ENCODE results near the gene ARHGAP28. TPM values are rescaled to one million over a fixed set of nuclear protein-coding genes. Genes with fewer than 3 reads are reported as not detected.

ARHGAP28 gene
- total RNA-seq, 2 donors from 2014 or later = 20.3 to 22.6 TPM

DNA sequence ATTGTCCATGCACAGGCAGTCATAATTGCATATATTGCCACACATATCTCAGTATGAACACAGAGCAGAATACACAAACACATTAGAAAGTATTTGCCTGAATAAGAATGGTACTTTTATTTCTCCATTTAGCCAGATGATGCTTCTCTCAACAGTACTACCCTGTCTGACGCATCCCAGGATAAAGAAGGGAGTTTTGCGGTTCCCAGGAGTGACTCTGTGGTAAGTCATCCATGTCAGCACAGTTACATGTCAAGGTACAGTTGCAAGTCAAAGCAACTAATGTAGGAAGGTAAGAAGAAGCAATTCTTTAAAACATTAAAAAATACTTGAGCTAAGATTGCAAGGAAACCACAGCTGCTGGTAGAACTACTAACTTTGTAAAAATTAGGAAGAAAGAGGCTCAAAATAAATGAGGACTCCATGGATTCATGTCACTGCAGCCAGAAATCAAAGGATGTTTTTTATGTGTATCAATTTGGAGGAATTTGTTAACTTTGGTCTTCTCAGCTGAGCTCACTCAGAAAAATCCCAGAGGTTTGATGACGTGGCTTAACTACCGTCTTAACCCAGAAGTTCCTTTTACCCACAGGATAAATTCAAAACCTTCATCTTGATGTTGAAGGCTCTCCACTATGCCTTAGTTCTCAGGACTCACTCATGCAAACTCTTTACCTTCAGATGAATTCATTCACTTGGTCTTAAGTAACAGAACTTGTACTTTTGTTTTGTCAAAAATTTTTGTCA, 130.3 kb downstream of the ARHGAP28 start:
- no peaks in the 10 kb centered on the region for H3K4me1 ChIP-seq (replicated peaks)
- intact Hi-C loops (cut with DNase I) = no loop called here
- DNase-seq (ENCODE audit: low spot score) = no peak
- WGBS = 98% methylated on average over 4 of the region's 4 CpGs
- H3K36me3 ChIP-seq = no peaks in the 10 kb centered on the region
- no peaks in the 10 kb centered on the region for H3K27me3 ChIP-seq (replicated peaks; ENCODE audit: insufficient read depth)
- no peak overlapping the region for H3K27ac ChIP-seq
- H3K4me3 ChIP-seq = no peak overlapping the region
- H3K9me3 ChIP-seq = no peaks in the 10 kb centered on the region
- TF ChIP-seq, protein P1, sequence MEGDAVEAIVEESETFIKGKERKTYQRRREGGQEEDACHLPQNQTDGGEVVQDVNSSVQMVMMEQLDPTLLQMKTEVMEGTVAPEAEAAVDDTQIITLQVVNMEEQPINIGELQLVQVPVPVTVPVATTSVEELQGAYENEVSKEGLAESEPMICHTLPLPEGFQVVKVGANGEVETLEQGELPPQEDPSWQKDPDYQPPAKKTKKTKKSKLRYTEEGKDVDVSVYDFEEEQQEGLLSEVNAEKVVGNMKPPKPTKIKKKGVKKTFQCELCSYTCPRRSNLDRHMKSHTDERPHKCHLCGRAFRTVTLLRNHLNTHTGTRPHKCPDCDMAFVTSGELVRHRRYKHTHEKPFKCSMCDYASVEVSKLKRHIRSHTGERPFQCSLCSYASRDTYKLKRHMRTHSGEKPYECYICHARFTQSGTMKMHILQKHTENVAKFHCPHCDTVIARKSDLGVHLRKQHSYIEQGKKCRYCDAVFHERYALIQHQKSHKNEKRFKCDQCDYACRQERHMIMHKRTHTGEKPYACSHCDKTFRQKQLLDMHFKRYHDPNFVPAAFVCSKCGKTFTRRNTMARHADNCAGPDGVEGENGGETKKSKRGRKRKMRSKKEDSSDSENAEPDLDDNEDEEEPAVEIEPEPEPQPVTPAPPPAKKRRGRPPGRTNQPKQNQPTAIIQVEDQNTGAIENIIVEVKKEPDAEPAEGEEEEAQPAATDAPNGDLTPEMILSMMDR (IDR thresholded peaks at IDR 0.05) = no peak
- TF ChIP-seq POLR2A (IDR thresholded peaks at IDR 0.05) (no peak), POLR2AphosphoS5 (IDR thresholded peaks at IDR 0.05) (no peak)

DNA sequence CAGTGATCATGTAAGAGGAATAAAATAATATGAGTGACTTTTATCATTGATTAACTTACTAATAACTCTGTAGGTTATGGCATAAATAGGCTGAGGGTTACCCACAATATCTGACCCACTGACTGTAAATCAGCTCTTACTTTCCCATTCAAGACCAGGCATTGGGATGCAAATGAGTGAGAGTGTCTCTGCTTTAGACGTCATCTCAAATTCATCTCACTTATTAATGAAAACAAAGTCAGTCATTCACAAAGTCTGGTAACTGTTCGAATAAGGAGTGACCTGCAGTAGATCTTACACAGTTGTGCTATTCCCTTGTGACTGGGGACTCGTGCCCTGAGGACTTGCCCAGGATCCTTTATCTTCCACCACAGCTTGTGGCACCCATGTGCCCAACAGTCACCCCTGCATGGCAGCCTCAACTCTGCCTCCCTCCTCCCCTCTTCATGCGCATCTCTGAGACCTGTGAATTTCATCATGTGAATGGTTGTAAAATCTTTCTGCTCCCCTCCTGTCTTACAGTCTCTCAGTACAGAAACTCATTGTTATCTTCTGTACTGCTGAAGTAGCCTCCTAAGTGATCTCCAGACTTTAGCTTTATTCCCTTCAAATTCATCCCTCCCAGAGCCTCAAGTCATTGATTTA, 131.4 kb downstream of the ARHGAP28 start:
- 83% methylated on average over 4 of the region's 4 CpGs for WGBS
- no peak for TF ChIP-seq POLR2AphosphoS5 (IDR thresholded peaks at IDR 0.05)
- TF ChIP-seq, protein P1 (IDR thresholded peaks at IDR 0.05) = no peak
- TF ChIP-seq POLR2A (IDR thresholded peaks at IDR 0.05) = no peak
- intact Hi-C loops (cut with DNase I) = no loop called here
- H3K27me3 ChIP-seq (replicated peaks; ENCODE audit: insufficient read depth) = no peaks in the 10 kb centered on the region
- no peak for DNase-seq (ENCODE audit: low spot score)
- no peaks in the 10 kb centered on the region for H3K36me3 ChIP-seq
- no peak overlapping the region for H3K27ac ChIP-seq
- H3K4me1 ChIP-seq (replicated peaks) = no peaks in the 10 kb centered on the region
- no peak overlapping the region for H3K4me3 ChIP-seq
- no peaks in the 10 kb centered on the region for H3K9me3 ChIP-seq

DNA sequence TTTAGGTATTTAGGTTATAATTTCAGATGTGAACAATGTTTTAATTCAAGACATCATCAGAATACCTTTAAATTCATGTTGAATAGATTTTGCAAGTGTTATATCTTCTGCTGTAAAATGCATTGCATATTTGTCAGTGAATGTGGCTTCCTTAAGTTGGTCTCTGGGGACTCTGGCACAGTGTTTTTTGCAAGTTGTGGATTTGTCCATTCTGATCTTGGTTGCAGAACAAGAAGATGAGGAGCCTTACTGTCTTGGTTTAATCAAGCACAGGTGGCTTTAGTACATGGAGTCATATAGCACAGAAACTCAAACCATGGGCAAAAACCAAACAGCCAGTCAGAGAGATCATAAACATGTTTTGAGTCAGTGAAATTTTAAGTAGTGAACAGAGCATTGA, 135.7 kb downstream of the ARHGAP28 start:
- no peaks in the 10 kb centered on the region for H3K27me3 ChIP-seq (replicated peaks; ENCODE audit: insufficient read depth)
- intact Hi-C loops (cut with DNase I) = no loop called here
- no peak for TF ChIP-seq POLR2A (IDR thresholded peaks at IDR 0.05)
- TF ChIP-seq, protein P1 (IDR thresholded peaks at IDR 0.05) = no peak
- TF ChIP-seq POLR2AphosphoS5 (IDR thresholded peaks at IDR 0.05) = no peak

DNA sequence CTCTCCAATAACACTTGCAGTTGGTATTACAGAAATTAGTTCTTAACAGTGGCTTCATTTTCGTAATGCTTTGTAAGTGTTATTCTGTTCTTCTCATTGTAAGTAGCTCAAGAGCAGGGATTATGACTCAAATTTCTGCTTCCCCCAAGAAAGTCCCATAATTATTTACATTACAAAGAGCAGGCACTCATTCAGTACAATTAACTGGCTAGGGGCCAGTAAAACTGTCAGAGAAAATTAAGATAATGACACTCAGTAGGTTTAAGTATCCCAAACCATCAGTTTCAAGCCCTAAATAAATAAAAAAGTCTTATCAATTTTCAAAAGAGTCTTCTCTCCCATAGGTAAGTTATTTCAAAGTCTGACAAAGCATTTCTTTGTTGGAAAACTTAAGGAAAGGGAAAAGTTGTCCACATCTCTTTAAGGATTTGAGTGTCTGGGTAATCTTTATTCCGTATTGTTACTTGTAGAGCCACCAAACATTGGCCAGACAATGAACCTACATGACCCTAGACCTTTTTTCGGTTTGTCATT, 137.1 kb downstream of the ARHGAP28 start:
- no peak for DNase-seq (ENCODE audit: low spot score)
- WGBS = 86% methylated on average over 3 of the region's 3 CpGs
- intact Hi-C loops (cut with DNase I) = no loop called here

More for the DNA sequence above, 135.7 kb downstream of the ARHGAP28 start:
- Histone ChIP-seq H3K9me3 (no peaks in the 10 kb centered on the region), H3K4me3 (no peak overlapping the region), H3K4me1 (replicated peaks) (no peaks in the 10 kb centered on the region), H3K27ac (no peak overlapping the region), H3K36me3 (no peaks in the 10 kb centered on the region)
- DNase-seq (ENCODE audit: low spot score) = no peak

More for the DNA sequence above, 137.1 kb downstream of the ARHGAP28 start:
- H3K4me3 ChIP-seq = no peak overlapping the region
- H3K27me3 ChIP-seq (replicated peaks; ENCODE audit: insufficient read depth) = no peaks in the 10 kb centered on the region
- no peaks in the 10 kb centered on the region for H3K4me1 ChIP-seq (replicated peaks)
- no peaks in the 10 kb centered on the region for H3K36me3 ChIP-seq
- no peak overlapping the region for H3K27ac ChIP-seq
- TF ChIP-seq POLR2AphosphoS5 (IDR thresholded peaks at IDR 0.05) (no peak), POLR2A (IDR thresholded peaks at IDR 0.05) (no peak)
- TF ChIP-seq, protein P1 (IDR thresholded peaks at IDR 0.05) = no peak
- H3K9me3 ChIP-seq = no peaks in the 10 kb centered on the region

Data from prostate gland (tissue), 2 donors.